GM12873 (cell line): ENCODE measurements around the gene SH2B3.
A peak's percentile ranks its signal among the peaks of the same experiment; 100 is the strongest.

Source experiments
- CTCF ChIP-seq: IDR thresholded peaks from 2 replicates; pipeline ENCODE4 v1.5.1; 2012; ENCODE audit warnings: low read depth, mild to moderate bottlenecking, moderate library complexity, low read length, control low read depth; ENCODE audit not compliant: insufficient read depth; ENCODE audit errors: missing control alignments

SH2B3 gene

DNA sequence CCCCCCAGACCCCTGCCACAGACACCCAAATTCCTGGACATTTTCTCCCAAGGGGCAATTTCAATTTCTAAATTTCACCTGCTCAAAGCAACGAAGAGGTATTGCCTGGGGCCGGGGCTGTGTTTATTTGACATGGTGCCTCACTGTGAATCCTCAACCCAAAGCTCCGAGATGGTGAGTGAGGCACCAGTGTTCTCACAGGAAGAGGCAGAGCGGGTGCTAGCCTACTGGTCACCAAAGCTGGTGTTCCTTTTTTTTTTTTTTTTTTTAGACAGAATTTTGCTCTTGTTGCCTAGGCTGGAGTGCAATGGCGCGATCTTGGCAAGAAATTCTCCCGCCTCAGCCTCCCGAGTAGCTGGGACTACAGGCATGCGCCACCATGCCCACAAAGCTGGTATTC is 14.8 kb upstream of the SH2B3 start:
- no peak for TF ChIP-seq CTCF

DNA sequence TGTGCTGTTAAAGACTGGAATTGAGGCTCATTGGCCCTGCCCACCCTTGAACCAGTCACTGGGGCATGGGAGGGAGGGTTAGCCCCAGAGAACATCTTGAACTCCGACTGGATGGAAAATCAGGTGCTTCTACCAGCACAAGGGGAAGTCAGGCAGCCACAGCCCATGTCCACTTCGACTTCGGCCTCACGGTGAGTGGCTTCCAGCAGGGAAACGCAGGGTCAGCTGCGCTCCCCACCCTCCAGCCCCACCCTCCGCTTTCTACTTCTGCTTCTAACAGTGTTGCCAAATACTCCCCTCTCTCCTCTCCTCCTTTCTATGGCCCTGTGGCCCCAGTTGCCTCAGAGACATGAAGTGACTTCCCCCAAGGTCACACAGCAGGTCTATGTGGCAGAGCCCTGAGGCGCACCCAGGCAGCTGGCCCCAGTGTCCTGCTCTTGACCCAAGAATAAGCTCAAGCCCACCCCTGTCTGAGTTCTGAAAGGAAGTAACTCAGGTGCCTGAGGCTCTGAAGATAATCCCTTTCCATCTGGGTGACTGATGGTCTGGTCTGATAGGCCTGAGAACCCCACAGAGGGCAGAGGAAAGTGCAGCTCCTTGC is 11.9 kb upstream of the SH2B3 start:
- TF ChIP-seq CTCF: no peak

DNA sequence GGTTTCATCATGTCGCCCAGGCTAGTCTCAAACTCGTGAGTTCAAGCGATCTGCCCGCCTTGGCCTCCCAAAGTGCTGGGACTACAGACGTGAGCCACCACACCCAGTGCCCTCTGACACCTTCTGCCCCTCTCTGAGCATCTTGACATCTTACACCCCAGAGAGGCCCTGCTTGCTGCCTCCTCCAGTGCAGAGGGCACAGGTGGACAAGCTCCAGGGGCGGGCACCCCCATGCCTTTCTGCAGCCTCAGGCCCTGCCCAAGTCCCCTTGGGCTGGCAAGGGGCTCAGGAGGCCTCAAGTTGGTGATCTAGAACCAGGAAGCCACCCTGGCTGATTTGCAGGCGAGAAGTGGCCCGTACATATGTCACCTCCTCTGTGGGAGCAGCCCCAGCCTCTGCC is 11.2 kb upstream of the SH2B3 start:
- no peak for TF ChIP-seq CTCF

- TF ChIP-seq CTCF: no peak
Measured at GRCh38 chr12:111395336-111396187, 10.2 kb upstream of the SH2B3 start.

GRCh38 chr12:111396726-111397445 is 8.8 kb upstream of the SH2B3 start:
- TF ChIP-seq CTCF: peak; percentile 100

DNA sequence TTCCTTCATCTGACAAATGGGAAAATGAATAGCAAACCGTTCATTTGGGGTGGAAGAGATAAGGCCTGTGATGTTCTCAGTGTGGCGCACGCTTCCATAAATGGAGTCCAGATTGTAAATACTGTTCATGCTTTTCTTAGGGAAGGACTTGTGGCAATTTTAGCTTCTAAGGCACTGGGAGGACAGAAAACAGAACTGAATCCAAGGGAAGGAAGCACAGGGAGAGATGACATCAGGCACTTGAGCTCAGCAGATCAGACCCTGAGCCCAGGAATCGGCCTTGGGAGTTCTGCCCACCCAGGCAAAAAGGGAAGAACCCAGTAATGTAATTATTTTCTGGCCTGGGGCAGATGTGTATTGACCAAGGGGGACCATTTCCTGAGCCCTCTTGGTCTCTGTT is 7.2 kb upstream of the SH2B3 start:
- no peak for TF ChIP-seq CTCF

- no peak for TF ChIP-seq CTCF
Measured at GRCh38 chr12:111401167-111401605, 4.5 kb upstream of the SH2B3 start.
